GM10266 (cell line): ENCODE data around the gene DPY19L3.

Source experiments
- DNase-seq: peaks from one replicate; pipeline ENCODE4 v3.0.0; 2012; ENCODE audit errors: extremely low spot score
- CTCF ChIP-seq: IDR thresholded peaks from 2 replicates; pipeline ENCODE4 v1.5.1; 2012; ENCODE audit warnings: mild to moderate bottlenecking, low read depth; ENCODE audit not compliant: control insufficient read depth, insufficient read depth; ENCODE audit errors: missing control alignments

Gene DPY19L3

GRCh38 chr19:32532233-32532632 is 126.7 kb downstream of the DPY19L3 start:
- DNase-seq: no peak
- TF ChIP-seq CTCF: no peak
